H9 (cell line): ENCODE results near the gene VEZF1. TPM values are rescaled to one million over a fixed set of nuclear protein-coding genes. Genes with fewer than 3 reads are reported as not detected.

Source experiments
- DNase-seq: peaks from one replicate; pipeline ENCODE4 v3.0.0-alpha.2; 2017
- H2AFZ ChIP-seq: one replicate; pipeline ENCODE4 v1.6.1; 2013; ENCODE audit warnings: mild to moderate bottlenecking, low read length, control low read depth, moderate library complexity
- H2AK5ac ChIP-seq: 2 replicates; pipeline ENCODE4 v1.6.1; 2013; ENCODE audit warnings: low read length, control low read depth, mixed read lengths; ENCODE audit not compliant: insufficient read length
- H2BK120ac ChIP-seq: one replicate; pipeline ENCODE4 v1.6.1; 2013; ENCODE audit warnings: low read depth, mild to moderate bottlenecking, low read length, control low read depth, inconsistent platforms; ENCODE audit not compliant: poor library complexity, severe bottlenecking
- H2BK12ac ChIP-seq: 2 replicates; pipeline ENCODE4 v1.6.1; 2013; ENCODE audit warnings: low read length, control low read depth, mixed read lengths, low read depth; ENCODE audit not compliant: insufficient read length
- H2BK15ac ChIP-seq: 2 replicates; pipeline ENCODE4 v1.6.1; 2013; ENCODE audit warnings: low read depth, low read length, control low read depth
- H2BK20ac ChIP-seq: one replicate; pipeline ENCODE4 v1.6.1; 2013; ENCODE audit warnings: low read depth, mild to moderate bottlenecking, low read length, control low read depth, inconsistent platforms; ENCODE audit not compliant: poor library complexity, severe bottlenecking
- H2BK5ac ChIP-seq: 2 replicates; pipeline ENCODE4 v1.6.1; 2013; ENCODE audit warnings: low read length, control low read depth, mixed read lengths; ENCODE audit not compliant: insufficient read length
- H3K14ac ChIP-seq: 2 replicates; pipeline ENCODE4 v1.6.1; 2013; ENCODE audit warnings: low read length, control low read depth; ENCODE audit not compliant: insufficient read depth
- H3K18ac ChIP-seq: 2 replicates; pipeline ENCODE4 v1.6.1; 2013; ENCODE audit warnings: low read depth, mild to moderate bottlenecking, mixed read lengths, low read length, control low read depth; ENCODE audit not compliant: insufficient read length
- H3K23ac ChIP-seq: 2 replicates; pipeline ENCODE4 v1.6.1; 2013; ENCODE audit warnings: low read length, control low read depth, mixed read lengths, low read depth; ENCODE audit not compliant: insufficient read length
- H3K23me2 ChIP-seq: 2 replicates; pipeline ENCODE4 v1.6.1; 2013; ENCODE audit warnings: low read depth, mild to moderate bottlenecking, mixed read lengths, low read length, control low read depth; ENCODE audit not compliant: insufficient read length, poor library complexity, severe bottlenecking
- H3K27ac ChIP-seq: 2 replicates; pipeline ENCODE4 v1.5.1; 2013; ENCODE audit warnings: low read length, control low read depth, mixed read lengths, low read depth; ENCODE audit not compliant: insufficient read length
- H3K27me3 ChIP-seq: 2 replicates; pipeline ENCODE4 v1.6.1; 2013; ENCODE audit warnings: low read length, control low read depth, inconsistent platforms; ENCODE audit not compliant: insufficient read depth
- H3K4ac ChIP-seq: 2 replicates; pipeline ENCODE4 v1.6.1; 2013; ENCODE audit warnings: low read depth, mild to moderate bottlenecking, control low read depth, inconsistent platforms, low read length, moderate library complexity
- H3K4me1 ChIP-seq: 2 replicates; pipeline ENCODE4 v1.6.1; 2013; ENCODE audit warnings: low read length, control low read depth, inconsistent platforms; ENCODE audit not compliant: insufficient read depth
- H3K4me2 ChIP-seq: 2 replicates; pipeline ENCODE4 v1.6.1; 2013; ENCODE audit warnings: low read length, control low read depth, mixed read lengths; ENCODE audit not compliant: insufficient read length, insufficient read depth
- H3K56ac ChIP-seq: 2 replicates; pipeline ENCODE4 v1.6.1; 2013; ENCODE audit warnings: low read depth, mild to moderate bottlenecking, mixed read lengths, low read length, control low read depth; ENCODE audit not compliant: insufficient read length
- H3K79me1 ChIP-seq: 2 replicates; pipeline ENCODE4 v1.6.1; 2013; ENCODE audit warnings: low read depth, mild to moderate bottlenecking, moderate library complexity, low read length, control low read depth, inconsistent platforms; ENCODE audit not compliant: insufficient read depth, poor library complexity, severe bottlenecking
- H3K79me2 ChIP-seq: 2 replicates; pipeline ENCODE4 v1.6.1; 2013; ENCODE audit warnings: low read length, control low read depth, inconsistent platforms; ENCODE audit not compliant: insufficient read depth
- H3K9ac ChIP-seq: 2 replicates; pipeline ENCODE4 v1.6.1; 2013; ENCODE audit warnings: low read length, control low read depth, mixed read lengths; ENCODE audit not compliant: insufficient read length; ENCODE audit errors: extremely low read depth
- H3K9me3 ChIP-seq: one replicate; pipeline ENCODE4 v1.6.1; 2013; ENCODE audit warnings: low read depth, low read length, inconsistent platforms; ENCODE audit not compliant: control insufficient read depth
- H3T11ph ChIP-seq: one replicate; pipeline ENCODE4 v1.6.1; 2013; ENCODE audit warnings: mild to moderate bottlenecking, low read length, control low read depth, inconsistent platforms
- H4K20me1 ChIP-seq: one replicate; pipeline ENCODE4 v1.6.1; 2013; ENCODE audit not compliant: control insufficient read depth, insufficient read length, insufficient read depth
- H4K5ac ChIP-seq: 2 replicates; pipeline ENCODE4 v1.6.1; 2013; ENCODE audit warnings: low read depth, mild to moderate bottlenecking, mixed read lengths, low read length, control low read depth; ENCODE audit not compliant: insufficient read length
- H4K8ac ChIP-seq: replicated peaks from 2 replicates; pipeline ENCODE4 v1.6.1; 2013; ENCODE audit warnings: low read length, control low read depth, mixed read lengths, low read depth; ENCODE audit not compliant: insufficient read length
- H4K91ac ChIP-seq: 2 replicates; pipeline ENCODE4 v1.6.1; 2013; ENCODE audit warnings: low read depth, mild to moderate bottlenecking, moderate library complexity, mixed read lengths, low read length, control low read depth; ENCODE audit not compliant: insufficient read length
- H3K27ac Mint-ChIP-seq, 3 experiments: 2 replicates in 2 of 3; 3 replicates in 1 of 3; pipeline ENCODE4 v1.8.0; 2020 to 2021; ENCODE audit warnings: mixed read lengths in 3 of 3, mild to moderate bottlenecking in 1 of 3, moderate library complexity in 1 of 3
- H3K27me3 Mint-ChIP-seq: 2 replicates; pipeline ENCODE4 v1.8.0; 2021; ENCODE audit warnings: low read depth, mild to moderate bottlenecking, moderate library complexity, mixed read lengths
- H3K36me3 Mint-ChIP-seq, 3 experiments: 2 replicates in 2 of 3; 3 replicates in 1 of 3; pipeline ENCODE4 v1.8.0; 2020 to 2021; ENCODE audit warnings: low read depth in 3 of 3, mixed read lengths in 3 of 3; ENCODE audit not compliant: insufficient read depth in 1 of 3
- H3K4me1 Mint-ChIP-seq, 2 experiments: 2 replicates each; pipeline ENCODE4 v1.8.0; 2020; ENCODE audit warnings: mixed read lengths in 2 of 2
- H3K4me3 Mint-ChIP-seq, 2 experiments: 2 replicates in 1 of 2; 3 replicates in 1 of 2; pipeline ENCODE4 v1.8.0; 2020 to 2021; ENCODE audit warnings: mild to moderate bottlenecking in 2 of 2, mixed read lengths in 2 of 2, moderate library complexity in 1 of 2
- H3K9me3 Mint-ChIP-seq, 2 experiments: 2 replicates in 1 of 2; 3 replicates in 1 of 2; pipeline ENCODE4 v1.8.0; 2020; ENCODE audit warnings: mild to moderate bottlenecking in 2 of 2, mixed read lengths in 2 of 2, moderate library complexity in 1 of 2
- WGBS: extraction: QIAGEN DNeasy Blood & Tissue Kit; methylation state at CpG from one replicate; pipeline ENCODE4 v1.1.7; 2013; ENCODE audit warnings: missing lambda C conversion rate, low lambda C conversion rate, mixed read lengths; ENCODE audit not compliant: insufficient read length; ENCODE audit errors: extremely low coverage; 5-methylcytosine and 5-hydroxymethylcytosine counted together
- total RNA-seq: library from RNA; stranded (reverse); gene quantifications from 2 replicates; pipeline ENCODE4 v1.2.1, GENCODE V29; 2021
- TF ChIP-seq, protein P1 (sequence below): fragments of 200-600 bp; sonication (generic); conservative IDR thresholded peaks from 3 replicates; pipeline ENCODE4 v1.8.0; 2021; ENCODE audit warnings: antibody characterized with exemption, mild to moderate bottlenecking

VEZF1 gene
- total RNA-seq, 1 experiment from 2014 or later = 58.1 TPM

- Mint-ChIP-seq H3K36me3 (no peaks in the 10 kb centered on the region; a peak in 1 of 7 replicates), H3K27ac (no peak overlapping the region), H3K9me3 (no peaks in the 10 kb centered on the region), H3K27me3 (peaks cover 66% of the 10 kb centered on the region), H3K4me3 (no peak overlapping the region), H3K4me1 (peaks cover 25 to 45% of the 10 kb centered on the region in 2 experiments)
- no peak overlapping the region for H3K18ac ChIP-seq
- no peaks in the 10 kb centered on the region for H4K20me1 ChIP-seq
- H3K4ac ChIP-seq = no peak overlapping the region
- no peak overlapping the region for H3T11ph ChIP-seq
- no peak overlapping the region for H4K8ac ChIP-seq
- no peak overlapping the region for H2BK12ac ChIP-seq
- no peaks in the 10 kb centered on the region for H3K23me2 ChIP-seq
- H4K5ac ChIP-seq = no peak overlapping the region
- no peak for DNase-seq
- H2BK120ac ChIP-seq = no peak overlapping the region
- WGBS = no CpG with 5 or more reads among the region's 4 CpGs
- no peak overlapping the region for H3K23ac ChIP-seq
- TF ChIP-seq, protein P1, sequence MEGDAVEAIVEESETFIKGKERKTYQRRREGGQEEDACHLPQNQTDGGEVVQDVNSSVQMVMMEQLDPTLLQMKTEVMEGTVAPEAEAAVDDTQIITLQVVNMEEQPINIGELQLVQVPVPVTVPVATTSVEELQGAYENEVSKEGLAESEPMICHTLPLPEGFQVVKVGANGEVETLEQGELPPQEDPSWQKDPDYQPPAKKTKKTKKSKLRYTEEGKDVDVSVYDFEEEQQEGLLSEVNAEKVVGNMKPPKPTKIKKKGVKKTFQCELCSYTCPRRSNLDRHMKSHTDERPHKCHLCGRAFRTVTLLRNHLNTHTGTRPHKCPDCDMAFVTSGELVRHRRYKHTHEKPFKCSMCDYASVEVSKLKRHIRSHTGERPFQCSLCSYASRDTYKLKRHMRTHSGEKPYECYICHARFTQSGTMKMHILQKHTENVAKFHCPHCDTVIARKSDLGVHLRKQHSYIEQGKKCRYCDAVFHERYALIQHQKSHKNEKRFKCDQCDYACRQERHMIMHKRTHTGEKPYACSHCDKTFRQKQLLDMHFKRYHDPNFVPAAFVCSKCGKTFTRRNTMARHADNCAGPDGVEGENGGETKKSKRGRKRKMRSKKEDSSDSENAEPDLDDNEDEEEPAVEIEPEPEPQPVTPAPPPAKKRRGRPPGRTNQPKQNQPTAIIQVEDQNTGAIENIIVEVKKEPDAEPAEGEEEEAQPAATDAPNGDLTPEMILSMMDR = no peak
- no peak overlapping the region for H3K4me2 ChIP-seq
- H2BK5ac ChIP-seq = no peak overlapping the region
- no peak overlapping the region for H3K27ac ChIP-seq
- H3K9me3 ChIP-seq = no peaks in the 10 kb centered on the region
- H3K4me1 ChIP-seq = no peaks in the 10 kb centered on the region
- no peak overlapping the region for H4K91ac ChIP-seq
- H3K79me2 ChIP-seq = no peaks in the 10 kb centered on the region
- no peak overlapping the region; the same call in 1 of the 2 replicates for H3K14ac ChIP-seq
- no peak overlapping the region for H3K9ac ChIP-seq
- H2AFZ ChIP-seq = no peak overlapping the region
- H3K79me1 ChIP-seq = no peaks in the 10 kb centered on the region
- H2AK5ac ChIP-seq = no peak overlapping the region
- no peaks in the 10 kb centered on the region; the same call in 1 of the 2 replicates for H3K27me3 ChIP-seq
- no peak overlapping the region for H3K56ac ChIP-seq
- H2BK15ac ChIP-seq = no peak overlapping the region
- no peak overlapping the region for H2BK20ac ChIP-seq
Measured at GRCh38 chr17:57924677-57925076, 63.4 kb downstream of the VEZF1 start.

Other genes with a start within 250 kb of the VEZF1 start
- not detected in 2 replicates for gene CCDC182, start 243.0 kb downstream of the VEZF1 start, total RNA-seq
- gene MRPS23, start 138.2 kb downstream of the VEZF1 start, total RNA-seq = 62.0 and 65.9 TPM in 2 replicates
- gene CUEDC1, start 32.8 kb downstream of the VEZF1 start, total RNA-seq = 6.5 and 7.3 TPM in 2 replicates
- 462 and 470 TPM in 2 replicates for gene SRSF1, start 19.0 kb upstream of the VEZF1 start, total RNA-seq
- 38.7 and 39.3 TPM in 2 replicates for gene DYNLL2, start 95.2 kb upstream of the VEZF1 start, total RNA-seq
- 0.11 and 0.15 TPM in 2 replicates for gene OR4D1, start 160.1 kb upstream of the VEZF1 start, total RNA-seq
- gene OR4D2, start 178.7 kb upstream of the VEZF1 start, total RNA-seq = not detected in 2 replicates
- not detected in 2 replicates for gene EPX, start 204.5 kb upstream of the VEZF1 start, total RNA-seq
- gene MKS1, start 231.0 kb upstream of the VEZF1 start, total RNA-seq = 21.3 and 24.8 TPM in 2 replicates